CD4-positive, alpha-beta T cell treated with Interleukin-6 at 100 ng/mL for 8 hours (primary cell): ENCODE data around the gene RAB1A.

Experiments
- DNase-seq: peaks from one replicate; pipeline ENCODE4 v3.0.0-alpha.2; 2020; ENCODE audit warnings: mixed read lengths, low spot score

The RAB1A gene

DNA sequence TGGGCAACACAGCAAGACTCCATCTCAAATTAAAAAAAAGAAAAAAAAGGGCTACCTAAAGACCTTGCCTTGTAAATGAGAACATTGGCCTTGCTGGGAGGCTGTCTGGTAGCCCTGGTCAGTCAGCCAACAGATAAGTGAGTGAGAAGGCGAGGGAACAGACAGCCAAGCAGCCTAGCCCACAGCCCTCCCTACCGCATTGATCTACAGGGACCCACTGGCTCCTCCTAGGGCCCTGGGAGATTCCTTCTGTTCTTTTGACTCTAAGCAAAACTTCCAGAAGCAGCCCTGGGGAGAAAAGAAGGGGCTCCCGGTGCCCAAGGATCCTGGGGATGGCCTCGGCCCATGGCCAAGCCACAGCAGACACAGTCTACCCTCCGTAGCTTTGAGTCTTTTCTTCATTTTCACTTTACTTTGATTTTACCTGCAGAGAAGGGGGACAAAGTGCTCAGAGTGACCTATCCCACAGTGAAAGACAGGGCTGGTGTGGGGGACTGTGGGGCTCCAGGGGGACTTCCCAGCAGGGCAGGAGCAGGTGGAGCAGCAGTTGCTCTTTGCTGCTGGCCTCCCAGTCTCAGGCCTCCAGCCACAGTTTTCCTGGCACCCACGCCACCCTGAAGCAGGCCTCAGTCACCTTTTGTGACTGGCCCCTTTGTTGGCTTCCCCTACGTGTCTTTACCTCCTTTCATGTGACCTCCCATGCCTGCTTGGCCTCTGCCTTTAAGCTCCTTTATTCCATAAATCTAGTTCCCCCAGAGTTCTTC, 68.6 kb downstream of the RAB1A start:
- DNase-seq = no peak

DNA sequence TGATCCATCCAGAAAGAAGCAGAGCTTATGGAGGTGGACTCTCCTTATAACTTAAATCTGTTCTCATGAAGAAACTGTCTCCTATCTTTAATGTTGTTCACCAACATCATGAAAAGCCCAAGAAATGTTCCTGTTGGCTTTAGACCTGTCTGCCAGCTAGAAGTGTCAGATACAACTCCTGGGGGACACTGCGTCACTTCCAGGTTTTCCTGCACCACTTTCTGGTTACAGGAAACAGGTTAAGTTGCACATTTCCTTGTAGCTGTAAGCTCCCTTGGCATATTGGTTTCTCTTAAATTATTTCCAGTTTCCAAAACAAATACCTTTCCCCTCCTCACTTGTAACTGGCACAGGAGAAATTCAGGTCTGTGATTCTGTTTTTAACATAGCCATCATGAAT, 70.8 kb downstream of the RAB1A start:
- no peak for DNase-seq

DNA sequence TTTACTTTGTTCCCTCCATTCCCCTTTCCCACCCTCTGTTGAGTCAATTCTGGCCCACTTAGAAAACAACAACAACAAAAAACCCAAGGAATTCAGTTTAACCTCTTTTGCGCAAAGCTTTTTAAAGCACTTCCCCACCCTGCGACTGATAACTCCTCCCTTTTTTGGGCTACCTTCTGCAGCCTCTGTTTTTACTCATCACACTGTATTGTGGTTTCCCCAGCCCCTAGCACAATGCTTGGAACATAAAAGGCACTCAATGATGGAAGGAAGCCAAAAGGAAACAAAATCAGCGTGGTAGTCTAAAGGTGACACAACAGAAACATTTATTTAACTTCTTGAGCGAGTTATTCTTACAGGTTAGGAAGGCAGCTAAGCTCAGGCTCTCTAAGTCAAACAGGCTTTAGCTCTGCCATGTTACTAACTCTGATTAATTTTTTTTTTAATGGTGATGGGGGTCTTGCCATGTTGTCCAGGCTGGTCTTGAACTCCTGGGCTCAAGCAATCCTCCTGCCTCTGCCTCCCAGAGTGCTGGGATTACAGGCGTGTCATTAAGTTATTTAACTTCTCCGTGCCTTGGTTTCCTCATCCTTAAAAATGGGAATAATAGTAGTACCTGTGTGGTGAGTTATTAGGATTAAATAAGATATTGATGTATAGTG, 72.4 kb downstream of the RAB1A start:
- peak; percentile 85 for DNase-seq

DNA sequence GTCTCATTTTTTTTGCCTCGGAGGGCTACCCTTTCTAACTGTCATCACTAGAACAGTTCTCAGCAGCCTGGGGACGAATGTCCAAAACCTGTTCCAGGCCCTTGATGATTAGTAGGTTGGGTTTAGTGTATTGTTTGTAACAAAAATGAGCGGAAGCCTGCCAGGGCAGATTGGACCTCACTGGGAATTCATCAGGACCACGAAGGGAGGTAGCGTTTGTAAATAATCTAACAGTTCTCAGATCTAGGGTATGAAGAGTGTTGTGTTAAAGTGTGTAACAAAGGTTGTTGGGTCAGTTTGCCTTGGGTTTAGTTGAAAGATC, 72.9 kb downstream of the RAB1A start:
- no peak for DNase-seq

DNA sequence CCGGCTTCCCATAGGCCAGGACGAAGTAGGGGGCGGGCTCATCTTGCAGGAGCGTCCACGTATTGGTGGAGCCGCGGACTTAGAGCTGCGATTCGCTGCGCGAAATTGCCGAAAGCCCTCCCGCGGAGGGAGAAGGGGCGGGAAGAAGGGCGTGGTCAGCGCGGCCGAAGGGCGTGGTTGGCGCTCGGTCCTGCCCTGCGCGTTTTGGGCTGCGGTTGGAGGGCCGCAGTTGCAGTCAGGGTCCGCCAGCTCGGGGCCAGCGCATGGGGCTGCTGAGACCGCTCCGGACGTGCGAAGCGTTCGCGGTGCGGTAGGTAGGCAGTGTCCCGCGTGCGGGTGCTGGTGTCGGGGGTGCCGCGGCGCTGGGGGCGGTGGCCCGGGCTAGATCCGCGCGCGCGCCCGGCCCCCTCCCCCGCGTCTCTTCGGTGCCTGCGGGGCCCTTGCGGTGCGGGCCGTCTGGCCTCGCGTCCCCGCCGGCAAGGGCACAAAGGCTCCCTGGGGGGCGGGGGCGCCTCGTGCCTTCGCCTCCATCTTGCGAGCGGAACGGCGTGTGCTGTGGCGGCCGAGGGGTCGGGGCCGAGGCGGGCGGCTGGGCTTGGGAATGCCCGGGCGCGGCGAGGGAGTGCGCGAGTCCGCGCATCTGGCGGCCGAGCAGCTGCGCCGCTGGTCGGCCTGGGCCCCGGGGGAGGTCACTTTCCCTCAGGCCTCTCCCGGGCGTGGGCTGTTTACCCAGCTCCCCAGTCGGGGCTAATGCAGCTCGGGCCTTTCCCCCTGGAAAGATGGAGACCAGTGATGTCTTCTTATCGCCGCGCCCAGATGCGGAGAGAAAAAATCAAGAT, 73.5 kb downstream of the RAB1A start, which contains the start of gene CEP68:
CEP68 (plus strand) TSS at position 202 of the 839 bp plus-strand sequence. CDS start 13,029 bp downstream, outside the sequence.
- peak; percentile 96 for DNase-seq

DNA sequence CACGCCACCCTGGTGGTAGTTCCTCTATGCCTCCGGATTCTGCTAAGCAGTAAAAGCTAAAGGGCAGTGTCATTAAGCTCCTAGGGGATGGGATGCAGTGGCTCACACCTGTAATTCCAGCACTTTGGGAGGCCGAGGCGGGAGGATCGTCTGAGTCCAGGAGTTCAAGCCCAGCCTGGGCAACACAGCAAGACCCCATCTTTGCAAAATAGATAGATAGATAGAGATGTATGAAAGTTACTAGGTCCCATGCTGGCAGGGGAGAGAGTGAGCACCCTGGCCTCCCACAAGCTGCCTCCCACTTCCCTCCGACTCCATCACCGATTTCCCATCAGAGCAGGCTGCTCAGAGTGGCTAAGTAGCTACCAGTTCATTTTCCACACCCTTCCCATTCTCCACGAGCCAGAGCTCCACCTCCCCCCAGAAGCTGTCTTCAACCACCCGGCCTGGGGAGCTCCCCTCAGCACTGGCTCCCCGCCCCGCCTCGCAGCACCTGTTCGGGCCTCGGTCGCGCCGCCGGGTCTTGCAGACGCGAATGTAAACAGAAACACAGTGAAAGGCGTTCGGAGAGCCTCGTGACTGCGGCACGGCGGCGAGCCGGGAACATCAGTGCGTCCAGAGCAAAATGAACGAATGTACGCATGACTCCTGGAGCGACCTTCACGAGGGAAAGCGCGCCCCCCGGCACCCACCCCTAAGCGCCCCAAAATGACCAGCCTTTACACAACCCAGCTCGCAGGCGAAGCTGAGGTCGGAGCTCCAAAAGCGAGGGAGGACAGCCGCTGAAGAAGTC, 74.3 kb downstream of the RAB1A start:
- DNase-seq = no peak

DNA sequence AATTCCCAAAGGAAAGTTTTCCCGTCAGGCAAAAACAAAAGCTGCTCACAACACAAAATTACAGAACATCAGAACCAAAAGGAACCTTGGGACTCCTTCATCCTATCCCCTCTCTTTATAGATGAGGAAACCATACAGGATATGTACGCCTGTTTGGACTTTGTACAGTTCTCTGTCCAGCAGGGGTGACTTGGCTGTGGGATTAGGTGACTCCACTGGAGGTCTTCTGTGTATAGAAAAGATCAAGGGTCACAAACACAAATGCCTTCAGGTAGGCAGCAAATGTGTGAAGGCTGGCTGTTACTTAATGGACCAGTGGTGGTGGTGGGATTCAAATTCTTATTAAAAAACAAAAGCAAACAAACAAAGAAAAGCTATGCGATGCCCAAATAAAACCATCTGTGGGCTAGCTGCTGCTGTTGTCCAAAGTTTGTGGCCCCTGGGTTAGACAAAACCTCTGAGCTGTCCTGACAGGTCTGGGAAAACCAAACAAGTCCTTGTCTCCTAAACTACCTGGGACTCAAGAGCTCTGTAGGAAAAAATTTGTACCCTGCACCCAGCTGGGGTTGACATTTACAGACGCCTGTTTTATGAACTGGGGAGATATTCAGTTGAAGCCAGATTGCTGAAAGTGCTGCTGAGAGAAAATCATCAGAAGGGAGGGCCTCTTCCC, 75.0 kb downstream of the RAB1A start:
- no peak for DNase-seq

DNA sequence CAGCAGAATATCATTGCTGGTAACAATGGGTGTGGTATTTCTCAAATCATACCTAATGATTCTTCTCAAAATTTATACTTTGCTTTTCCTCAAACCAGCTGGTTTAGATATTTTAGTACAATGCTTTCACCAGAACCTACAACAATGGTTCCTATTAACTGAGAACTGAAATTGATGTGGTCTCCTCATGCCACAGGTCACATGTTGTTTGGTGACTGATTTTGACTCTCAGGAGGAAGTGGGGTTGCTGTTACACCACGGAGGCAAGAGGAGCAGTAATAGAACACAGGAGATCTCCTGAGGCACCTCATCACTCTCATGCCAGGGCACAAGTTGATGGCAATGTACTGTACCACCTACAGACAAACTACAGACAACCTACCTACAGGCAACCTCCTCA, 76.7 kb downstream of the RAB1A start:
- DNase-seq = peak; percentile 53

DNA sequence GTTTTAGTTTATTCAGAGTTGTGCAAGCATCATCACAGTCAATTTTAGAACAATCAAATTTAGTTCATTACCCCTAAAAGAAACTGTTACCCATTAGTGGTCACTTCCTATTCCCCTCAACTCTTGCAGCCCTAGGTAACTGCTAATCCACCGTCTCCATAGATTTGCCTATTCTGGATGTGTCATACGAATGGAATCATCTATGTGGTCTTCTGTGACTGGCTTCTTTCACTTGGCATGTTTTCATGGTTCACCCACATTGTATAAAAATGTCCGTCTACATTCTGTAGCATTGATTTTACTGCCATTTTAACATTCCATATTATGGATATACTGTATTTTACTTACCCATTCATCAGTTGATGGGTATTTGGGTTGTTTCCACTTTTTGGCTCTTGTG, 79.0 kb downstream of the RAB1A start:
- no peak for DNase-seq

DNA sequence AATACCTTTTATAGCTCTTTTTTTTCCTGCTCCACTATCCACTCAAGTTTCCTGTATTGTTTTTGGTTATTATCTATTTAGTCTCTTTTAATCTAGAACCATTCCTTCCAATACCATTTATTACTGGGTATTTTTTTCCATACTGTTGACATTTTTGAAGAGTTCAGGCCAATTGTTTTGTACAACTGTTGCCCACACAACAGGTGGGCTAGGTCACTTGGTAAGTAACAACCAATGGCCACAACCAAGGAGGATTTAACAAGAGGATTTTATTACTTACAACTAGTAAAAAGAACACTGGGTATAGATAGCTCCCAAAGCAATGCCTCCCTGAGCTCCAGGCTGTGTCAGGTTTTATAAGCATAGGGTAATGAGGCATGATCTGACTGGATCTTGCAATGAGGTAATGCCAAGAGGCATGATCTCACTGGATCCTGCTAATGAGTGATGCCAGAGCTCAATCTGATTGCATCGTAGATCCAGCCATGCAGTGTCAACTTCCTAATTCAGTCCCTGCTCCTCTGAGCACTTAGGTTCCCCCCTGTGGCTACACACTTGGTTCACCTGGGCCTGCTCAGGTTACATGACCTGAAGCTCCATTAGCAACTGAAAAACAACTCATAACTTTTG, 80.8 kb downstream of the RAB1A start:
- no peak for DNase-seq

DNA sequence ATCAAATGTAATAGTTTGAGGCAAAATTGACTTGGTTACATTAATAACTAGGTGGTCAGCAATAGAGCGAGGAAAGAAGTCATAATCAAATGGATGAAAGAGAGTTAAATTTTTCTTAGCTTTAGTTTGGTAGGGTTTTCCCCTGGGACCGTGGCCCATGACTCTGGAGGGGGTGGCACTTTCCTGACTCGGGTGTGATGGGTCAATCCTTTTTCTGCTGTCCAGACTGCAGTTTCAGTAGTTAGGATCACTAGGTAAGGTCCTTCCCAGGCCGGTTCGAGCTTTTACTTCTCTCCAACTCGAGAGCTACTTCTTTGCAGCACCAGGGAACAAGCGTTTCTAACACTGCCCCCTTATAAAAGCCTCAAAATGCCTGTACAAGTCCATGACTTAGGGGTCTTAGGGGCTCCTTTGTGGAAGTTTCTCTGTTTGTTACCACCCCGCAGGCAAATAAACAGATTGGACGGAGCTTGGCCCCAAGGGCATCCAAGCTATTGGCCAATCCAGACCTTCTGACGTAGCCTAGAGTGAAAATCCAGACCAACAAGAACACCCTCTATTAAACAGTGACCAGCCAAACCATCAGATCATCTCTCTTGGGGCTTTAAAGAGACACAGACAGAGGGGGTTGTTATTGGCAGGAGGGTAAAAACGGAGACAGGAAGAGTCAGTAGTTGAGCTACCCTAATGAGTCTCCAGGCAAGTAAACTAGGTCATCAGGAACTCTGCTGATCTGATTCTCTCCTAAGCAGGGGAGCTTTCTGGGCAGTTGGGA, 83.1 kb downstream of the RAB1A start:
- no peak for DNase-seq

DNA sequence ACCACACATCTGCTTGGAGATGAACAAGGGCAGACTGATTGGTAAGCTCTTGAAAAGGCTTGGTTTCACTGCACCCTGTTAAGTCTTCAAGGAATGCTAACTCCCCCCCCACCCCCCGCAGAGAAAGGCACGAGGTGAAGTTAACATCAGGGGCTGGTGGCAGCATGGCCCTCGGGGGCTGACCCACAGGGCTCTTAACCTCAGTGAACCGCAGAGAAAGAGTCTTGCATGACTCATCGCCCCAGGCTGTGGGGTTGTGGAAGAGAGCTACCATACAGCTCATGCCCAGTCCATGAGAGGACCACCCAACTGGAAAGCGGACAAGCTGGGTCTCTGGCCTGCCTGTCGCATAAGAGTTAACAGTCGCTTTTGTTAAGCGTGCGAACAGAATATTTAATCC, 84.3 kb downstream of the RAB1A start:
- no peak for DNase-seq

DNA sequence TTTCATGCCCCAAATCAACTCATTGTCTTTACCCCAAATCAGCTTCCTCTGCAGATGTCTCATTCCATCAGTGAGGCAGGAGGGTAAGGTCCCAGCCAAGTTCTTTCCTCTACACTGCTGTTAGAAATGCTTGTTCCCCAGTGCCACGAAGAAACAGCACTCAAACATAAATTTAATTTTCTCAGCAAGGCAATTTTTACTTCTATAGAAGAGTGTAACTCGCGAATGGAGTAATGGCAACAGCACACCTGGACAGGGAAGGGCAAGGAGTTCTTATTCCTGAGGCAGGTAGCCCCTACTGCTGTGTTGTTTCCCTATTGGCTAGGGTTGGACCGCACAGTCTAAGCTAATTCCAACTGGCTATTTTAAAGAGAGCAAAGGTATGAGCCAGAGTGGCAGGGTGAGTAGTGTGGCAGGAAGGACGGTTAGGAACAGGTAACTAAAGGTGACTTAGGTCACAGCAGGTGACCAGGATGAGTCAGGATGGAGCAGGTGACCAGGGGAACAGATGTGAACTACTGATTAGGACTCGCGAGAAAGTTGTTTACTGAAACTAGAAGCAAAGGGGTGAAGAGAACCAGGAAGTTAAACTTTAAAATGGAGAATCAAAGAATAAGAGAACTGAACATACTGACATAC, 85.7 kb downstream of the RAB1A start:
- DNase-seq = no peak

DNA sequence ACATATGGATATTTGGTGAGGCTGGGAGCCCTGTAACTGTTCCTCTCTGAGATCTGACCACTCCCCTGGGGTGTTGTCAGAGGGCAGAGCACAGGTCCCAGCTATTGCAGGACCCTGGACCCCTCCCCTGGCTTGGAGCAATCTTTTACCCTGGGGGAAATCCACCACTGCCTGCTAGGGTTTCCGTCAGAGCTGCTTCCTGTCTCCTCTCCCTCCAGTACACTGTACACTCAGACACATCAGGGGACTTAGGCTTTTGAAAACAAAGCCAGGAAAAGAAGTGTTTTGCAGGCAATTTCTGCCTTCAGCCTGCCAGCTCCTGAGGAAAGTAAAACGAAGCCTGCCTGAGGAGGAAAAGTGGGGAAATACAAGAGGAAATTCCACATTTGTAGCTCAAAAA, 86.9 kb downstream of the RAB1A start:
- no peak for DNase-seq

DNA sequence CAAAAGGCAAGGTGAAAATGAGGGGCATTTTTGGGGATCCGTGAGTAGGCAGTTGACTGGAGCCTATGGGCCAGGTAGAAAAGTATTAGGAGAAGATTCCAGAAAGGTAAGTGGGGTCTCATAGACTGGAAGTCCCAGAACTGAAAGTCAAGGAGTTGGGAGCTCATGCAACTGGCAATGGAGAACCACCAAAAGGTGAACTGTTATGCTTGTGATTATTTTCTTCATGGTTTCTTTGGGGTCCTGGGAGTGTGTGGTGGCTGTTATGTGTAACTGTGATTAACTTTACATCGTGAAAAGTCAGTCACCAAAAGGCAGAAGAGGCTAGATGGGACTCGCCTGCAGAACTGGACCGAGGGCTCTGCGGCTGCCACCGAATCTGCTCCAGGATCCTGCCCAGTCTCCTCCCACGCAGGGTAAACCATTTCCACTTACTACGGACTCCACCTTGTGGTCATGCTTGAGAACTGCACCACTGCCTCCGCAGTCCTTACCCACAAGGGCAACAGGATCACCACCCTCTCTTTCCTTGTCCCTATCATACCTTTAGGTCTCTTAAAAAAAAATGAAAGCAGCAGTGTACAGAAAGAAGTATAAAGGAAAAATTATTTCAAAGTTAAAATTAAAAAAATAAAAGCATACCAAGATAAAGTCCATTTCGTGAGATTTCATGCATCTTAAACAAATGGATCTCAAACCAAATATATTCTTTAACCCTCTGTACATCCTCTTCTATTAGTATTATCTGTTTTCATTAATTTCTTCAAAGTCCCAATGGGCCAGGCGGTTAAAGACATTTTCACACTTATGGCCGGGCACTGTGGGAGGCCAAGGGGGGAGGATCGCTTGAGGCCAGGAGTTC, 89.3 kb downstream of the RAB1A start:
- DNase-seq = peak; percentile 76

DNA sequence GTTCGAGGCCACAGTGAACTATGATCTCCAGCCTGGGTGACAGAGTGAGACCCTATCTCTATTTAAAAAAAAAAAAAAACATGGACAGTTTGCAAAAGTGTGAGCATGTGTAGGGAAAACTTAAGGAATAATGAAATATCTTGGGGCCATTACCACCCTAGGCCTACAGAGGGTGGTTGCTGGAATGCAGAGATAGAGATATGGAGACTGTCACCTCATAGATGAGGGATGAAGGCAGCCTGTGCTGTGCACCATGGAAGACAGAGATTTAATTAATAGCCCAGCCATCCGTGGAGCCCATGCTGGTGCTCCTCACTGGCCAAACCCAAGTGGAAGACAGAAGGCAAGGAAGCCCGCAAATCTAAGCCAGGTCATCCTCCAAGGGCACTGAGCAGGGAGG, 90.3 kb downstream of the RAB1A start:
- no peak for DNase-seq

DNA sequence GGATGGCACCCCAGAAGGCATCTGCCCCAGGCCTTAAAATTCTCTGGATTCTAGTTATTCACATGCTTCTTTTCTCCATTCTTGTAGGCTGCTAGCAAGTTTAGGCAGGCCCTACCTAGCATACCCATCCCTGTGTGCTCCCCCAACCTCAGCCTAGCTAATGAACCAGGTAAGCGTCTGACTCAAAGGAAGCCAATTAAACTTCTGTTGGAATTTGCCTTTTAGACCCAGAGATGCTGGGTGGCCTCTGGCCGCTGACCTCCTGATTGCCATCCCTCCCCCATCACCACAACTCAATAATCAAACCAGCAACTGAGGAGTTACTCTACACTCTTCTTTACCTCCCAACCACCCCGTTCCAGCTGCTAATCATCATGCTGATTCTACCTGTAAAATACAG, 92.7 kb downstream of the RAB1A start:
- no peak for DNase-seq
